Astrocyte (in vitro differentiated cells and primary cell): ENCODE results near the gene ATG2B.

Experiments used
- CTCF ChIP-seq: IDR thresholded peaks from 2 replicates; pipeline ENCODE4 v1.5.1; 2011; ENCODE audit warnings: low read depth, mild to moderate bottlenecking, inconsistent platforms, low read length, moderate library complexity; ENCODE audit not compliant: insufficient read depth
- EZH2 ChIP-seq: IDR thresholded peaks from 2 replicates; pipeline ENCODE4 v1.6.1; 2012; ENCODE audit warnings: mild to moderate bottlenecking, low read length, inconsistent platforms; ENCODE audit not compliant: insufficient read depth

DNA sequence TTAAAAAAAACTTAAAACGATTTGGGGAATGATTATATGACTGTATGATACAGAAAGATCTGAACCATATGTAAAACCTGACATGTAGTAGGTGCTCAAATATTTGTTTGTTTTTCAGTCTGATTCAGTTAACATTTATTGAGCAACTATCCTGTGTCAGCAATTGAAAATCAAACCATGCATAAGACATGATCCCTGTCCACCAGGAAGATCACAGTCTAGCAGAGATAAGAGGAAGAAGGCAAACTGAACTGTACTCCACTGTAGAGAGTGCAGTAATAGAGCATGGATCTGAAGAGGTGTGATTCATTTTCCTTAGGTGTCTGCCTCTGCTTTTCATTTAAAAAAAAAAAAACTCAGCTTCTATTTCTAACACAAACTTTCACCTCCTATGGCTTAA lies 20.9 kb upstream of the ATG2B start:
- no peak for TF ChIP-seq CTCF
- no peak for TF ChIP-seq EZH2
